Right atrium auricular region (tissue), 2 donors: Measurements from ENCODE around the gene NSMCE1. TPM values are rescaled to one million over a fixed set of nuclear protein-coding genes. Genes with fewer than 3 reads are reported as not detected.
"Not testable (repeated sequence)": the region's sequence is repeated elsewhere in the genome, so short reads cannot be mapped to it uniquely, and the experiment has no call there.

Source experiments
- DNase-seq: peaks from one replicate; pipeline ENCODE4 v3.0.0-alpha.2; 2019; ENCODE audit warnings: low spot score
- H3K27ac ChIP-seq, 2 donors: fragments of 200-600 bp; sonication (generic); 1 replicate in 1 of 2; 2 replicates in 1 of 2; pipeline ENCODE4 v1.5.1; 2016 to 2019
- H3K27me3 ChIP-seq, 2 donors: fragments of 200-600 bp; sonication (generic); one replicate each; pipeline versions ENCODE4 v1.5.1 to v1.6.0; 2017 to 2019
- H3K36me3 ChIP-seq: fragments of 200-600 bp; sonication (generic); one replicate; pipeline ENCODE4 v1.5.1; 2016
- H3K4me1 ChIP-seq, 2 donors: fragments of 200-600 bp; sonication (generic); one replicate each; pipeline versions ENCODE4 v1.5.1 to v1.6.0; 2017 to 2019
- H3K4me3 ChIP-seq, 2 donors: fragments of 200-600 bp; sonication (generic); 1 replicate in 1 of 2; 2 replicates in 1 of 2; pipeline ENCODE4 v1.5.1; 2017 to 2019; ENCODE audit warnings: mild to moderate bottlenecking in 1 of 2, moderate library complexity in 1 of 2
- H3K9me3 ChIP-seq, 2 donors: fragments of 200-600 bp; sonication (generic); one replicate each; pipeline ENCODE4 v1.5.1; 2019
- CTCF ChIP-seq, 2 donors: fragments of 200-600 bp; sonication (generic); IDR thresholded peaks; one replicate each; pipeline ENCODE4 v1.5.1; 2019; ENCODE audit warnings: antibody characterized with exemption in 2 of 2
- total RNA-seq, 2 donors: library from RNA; depleted of rRNA; stranded (reverse); fragments of >200 nt; gene quantifications; one replicate each; pipeline ENCODE4 v1.1.0, GENCODE V29; 2016

Gene NSMCE1
- total RNA-seq, 2 donors from 2014 or later: 24.0 to 35.8 TPM

GRCh38 chr16:27208796-27209195 is 59.8 kb downstream of the NSMCE1 start:
- TF ChIP-seq CTCF (IDR thresholded peaks at IDR 0.05): no peak
- Histone ChIP-seq H3K9me3 (no peaks in the 10 kb centered on the region), H3K4me1 (peaks cover 0 to 12% of the 10 kb centered on the region in 2 donors), H3K27me3 (no peaks in the 10 kb centered on the region), H3K36me3 (peaks cover 20% of the 10 kb centered on the region), H3K27ac (no peak overlapping the region), H3K4me3 (no peak overlapping the region)
- no peak for DNase-seq

- Histone ChIP-seq H3K27me3 (no peaks in the 10 kb centered on the region), H3K9me3 (no peaks in the 10 kb centered on the region), H3K36me3 (peaks cover 20% of the 10 kb centered on the region), H3K4me1 (peaks cover 0 to 12% of the 10 kb centered on the region in 2 donors), H3K4me3 (no peak overlapping the region), H3K27ac (no peak overlapping the region)
- no peak for DNase-seq
- TF ChIP-seq CTCF (IDR thresholded peaks at IDR 0.05): no peak
Measured at GRCh38 chr16:27208081-27208680, 60.4 kb downstream of the NSMCE1 start.

- H3K27me3 ChIP-seq, H3K9me3 ChIP-seq, H3K4me3 ChIP-seq, H3K27ac ChIP-seq, DNase-seq: not testable (repeated sequence)
- Histone ChIP-seq H3K36me3 (peaks cover 20% of the 10 kb centered on the region), H3K4me1 (peaks cover 0 to 17% of the 10 kb centered on the region in 2 donors)
Measured at GRCh38 chr16:27207121-27207520, 61.5 kb downstream of the NSMCE1 start.

GRCh38 chr16:27205423-27206065 is 63.0 kb downstream of the NSMCE1 start:
- TF ChIP-seq CTCF (IDR thresholded peaks at IDR 0.05): no peak
- H3K4me3 ChIP-seq: no peak overlapping the region
- H3K27ac ChIP-seq: no peak overlapping the region

GRCh38 chr16:27204312-27204915 is 64.2 kb downstream of the NSMCE1 start:
- Histone ChIP-seq H3K4me1 (peaks cover 0 to 17% of the 10 kb centered on the region in 2 donors), H3K27ac (peak overlapping the region; percentile 96 to 97), H3K36me3 (no peaks in the 10 kb centered on the region), H3K9me3 (no peaks in the 10 kb centered on the region), H3K4me3 (peak overlapping the region; percentile 49 to 67), H3K27me3 (no peaks in the 10 kb centered on the region)
- DNase-seq: no peak
- TF ChIP-seq CTCF (IDR thresholded peaks at IDR 0.05): no peak

More at GRCh38 chr16:27205423-27206065, 63.0 kb downstream of the NSMCE1 start:
- no peak for DNase-seq
- H3K27me3 ChIP-seq: no peaks in the 10 kb centered on the region
- peaks cover 0 to 17% of the 10 kb centered on the region in 2 donors for H3K4me1 ChIP-seq
- H3K36me3 ChIP-seq: peaks cover 7% of the 10 kb centered on the region
- H3K9me3 ChIP-seq: no peaks in the 10 kb centered on the region
